GM06990 (cell line): ENCODE data around the gene ENOX1.

Experiments
- DNase-seq: peaks from one replicate; pipeline ENCODE4 v3.0.0-alpha.2; 2011; ENCODE audit not compliant: insufficient read length; ENCODE audit errors: extremely low read depth
- H3K27me3 ChIP-seq: replicated peaks from 2 replicates; pipeline ENCODE4 v1.6.0; 2011; ENCODE audit warnings: low read length; ENCODE audit not compliant: control insufficient read depth, insufficient read depth
- H3K36me3 ChIP-seq: 2 replicates; pipeline ENCODE4 v1.5.1; 2011; ENCODE audit warnings: low read length; ENCODE audit not compliant: control insufficient read depth, insufficient read depth
- H3K4me3 ChIP-seq: replicated peaks from 2 replicates; pipeline ENCODE4 v1.5.1; 2011; ENCODE audit warnings: low read depth, mild to moderate bottlenecking, control low read depth, low read length
- CTCF ChIP-seq: IDR thresholded peaks from 2 replicates; pipeline ENCODE4 v1.5.1; 2011; ENCODE audit warnings: low read length, control low read depth, mild to moderate bottlenecking, inconsistent platforms; ENCODE audit not compliant: insufficient read depth, poor library complexity, severe bottlenecking

ENOX1 gene

GRCh38 chr13:43389573-43389972 is 397.2 kb downstream of the ENOX1 start:
- H3K27me3 ChIP-seq, result no peaks in the 10 kb centered on the region; the same call in 1 of the 2 replicates
- DNase-seq, result no peak
- no peak for TF ChIP-seq CTCF
- no peaks in the 10 kb centered on the region for H3K36me3 ChIP-seq
- no peak overlapping the region for H3K4me3 ChIP-seq

- TF ChIP-seq CTCF, result no peak
- DNase-seq, result no peak
- Histone ChIP-seq H3K36me3 (no peaks in the 10 kb centered on the region), H3K4me3 (no peak overlapping the region), H3K27me3 (no peaks in the 10 kb centered on the region; the same call in 1 of the 2 replicates)
Observed at GRCh38 chr13:43388282-43389034, 398.3 kb downstream of the ENOX1 start.

GRCh38 chr13:43387880-43388279 is 398.9 kb downstream of the ENOX1 start:
- H3K4me3 ChIP-seq, result no peak overlapping the region
- H3K27me3 ChIP-seq, result no peaks in the 10 kb centered on the region; the same call in 1 of the 2 replicates
- no peaks in the 10 kb centered on the region for H3K36me3 ChIP-seq
- no peak for DNase-seq
- no peak for TF ChIP-seq CTCF

- no peak overlapping the region for H3K4me3 ChIP-seq
- no peak for DNase-seq
- H3K36me3 ChIP-seq, result no peaks in the 10 kb centered on the region
- no peak for TF ChIP-seq CTCF
- no peaks in the 10 kb centered on the region for H3K27me3 ChIP-seq
Observed at GRCh38 chr13:43383498-43384165, 403.1 kb downstream of the ENOX1 start.

GRCh38 chr13:43379738-43380137 is 407.0 kb downstream of the ENOX1 start:
- no peaks in the 10 kb centered on the region for H3K27me3 ChIP-seq
- no peaks in the 10 kb centered on the region for H3K36me3 ChIP-seq
- DNase-seq, result no peak
- H3K4me3 ChIP-seq, result no peak overlapping the region
- TF ChIP-seq CTCF, result no peak
